CMK (cell line): ENCODE measurements around the gene APOA5.
A peak's percentile ranks its signal among the peaks of the same experiment; 100 is the strongest.
"Not testable (repeated sequence)": the region's sequence is repeated elsewhere in the genome, so short reads cannot be mapped to it uniquely, and the experiment has no call there.

Experiments
- DNase-seq: peaks from one replicate; pipeline ENCODE4 v3.0.0-alpha.2; 2010; ENCODE audit warnings: low read depth

Gene APOA5, protein sequence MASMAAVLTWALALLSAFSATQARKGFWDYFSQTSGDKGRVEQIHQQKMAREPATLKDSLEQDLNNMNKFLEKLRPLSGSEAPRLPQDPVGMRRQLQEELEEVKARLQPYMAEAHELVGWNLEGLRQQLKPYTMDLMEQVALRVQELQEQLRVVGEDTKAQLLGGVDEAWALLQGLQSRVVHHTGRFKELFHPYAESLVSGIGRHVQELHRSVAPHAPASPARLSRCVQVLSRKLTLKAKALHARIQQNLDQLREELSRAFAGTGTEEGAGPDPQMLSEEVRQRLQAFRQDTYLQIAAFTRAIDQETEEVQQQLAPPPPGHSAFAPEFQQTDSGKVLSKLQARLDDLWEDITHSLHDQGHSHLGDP

DNA sequence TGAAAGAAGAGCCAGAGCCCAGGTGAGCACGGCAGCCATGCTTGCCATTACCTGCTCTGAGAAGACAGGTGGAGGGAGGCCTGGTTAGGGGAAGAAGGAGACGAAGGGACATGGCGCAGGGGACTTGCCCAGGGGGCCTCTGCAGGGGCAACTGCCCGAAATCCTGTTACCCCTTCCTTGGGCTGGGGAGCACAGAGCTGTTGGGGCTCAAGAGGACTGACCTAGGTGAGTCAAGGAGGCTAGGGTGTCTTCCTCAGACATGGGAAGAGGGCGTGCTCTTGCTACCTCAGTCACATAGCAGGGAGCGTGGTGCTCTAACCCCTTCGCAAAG is at the start of gene APOA5:
Gene APOA5 (minus strand): TSS at position 67 of the 331 bp plus-strand sequence. CDS start 19 bp downstream, at position 48.
- DNase-seq = no peak

DNA sequence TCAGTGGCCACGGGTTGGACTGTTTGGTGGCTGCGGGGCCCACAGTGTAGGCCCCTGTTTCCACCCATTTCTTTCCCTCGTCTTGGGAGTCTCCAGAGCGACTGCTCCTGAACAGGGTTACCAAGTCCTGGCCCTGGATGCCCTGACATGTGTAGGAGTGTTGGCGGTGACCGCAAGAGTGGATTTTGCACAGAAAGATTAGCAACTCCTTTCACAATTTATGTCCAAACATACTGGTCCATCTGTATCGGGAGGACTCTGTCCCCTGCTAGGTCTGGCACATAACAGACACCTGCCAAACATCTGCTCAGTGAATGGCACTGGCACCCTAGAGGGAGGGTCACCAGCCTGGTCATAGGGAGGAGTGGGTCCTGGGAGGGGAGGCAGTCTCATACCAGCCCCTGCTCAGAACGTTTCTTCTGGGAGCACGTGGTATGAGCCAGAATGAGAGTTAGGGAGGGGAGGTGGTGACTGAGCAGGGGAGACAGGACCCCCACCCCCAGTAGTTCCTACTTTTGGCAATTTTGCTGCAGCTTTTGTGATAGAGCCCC is 49.1 kb upstream of the APOA5 start:
- DNase-seq = no peak

DNA sequence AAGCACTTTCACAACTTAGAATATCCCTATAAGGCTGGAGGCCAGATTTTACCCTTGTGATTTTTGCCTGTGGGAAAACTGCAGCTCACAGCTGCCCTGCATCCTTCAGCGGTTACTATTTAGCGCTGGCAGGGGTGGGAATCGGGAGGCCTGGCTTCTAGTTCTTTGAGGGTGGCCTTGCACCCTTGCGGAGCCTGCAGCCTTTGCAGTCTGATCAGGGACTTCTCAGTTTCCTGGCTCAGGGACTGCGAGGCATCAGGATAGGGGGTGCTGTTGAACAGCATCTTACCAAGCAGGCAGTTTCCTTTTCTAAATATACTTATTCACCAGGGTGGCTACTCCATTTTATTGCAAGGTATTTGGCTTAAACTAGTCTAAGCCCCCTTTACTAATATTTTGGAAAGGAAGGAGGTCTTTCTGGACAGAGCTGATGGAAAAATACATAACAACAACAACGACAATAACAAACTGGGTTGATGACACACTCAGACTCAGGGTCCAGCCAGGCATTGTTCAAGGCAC is 48.6 kb upstream of the APOA5 start:
- DNase-seq = no peak

DNA sequence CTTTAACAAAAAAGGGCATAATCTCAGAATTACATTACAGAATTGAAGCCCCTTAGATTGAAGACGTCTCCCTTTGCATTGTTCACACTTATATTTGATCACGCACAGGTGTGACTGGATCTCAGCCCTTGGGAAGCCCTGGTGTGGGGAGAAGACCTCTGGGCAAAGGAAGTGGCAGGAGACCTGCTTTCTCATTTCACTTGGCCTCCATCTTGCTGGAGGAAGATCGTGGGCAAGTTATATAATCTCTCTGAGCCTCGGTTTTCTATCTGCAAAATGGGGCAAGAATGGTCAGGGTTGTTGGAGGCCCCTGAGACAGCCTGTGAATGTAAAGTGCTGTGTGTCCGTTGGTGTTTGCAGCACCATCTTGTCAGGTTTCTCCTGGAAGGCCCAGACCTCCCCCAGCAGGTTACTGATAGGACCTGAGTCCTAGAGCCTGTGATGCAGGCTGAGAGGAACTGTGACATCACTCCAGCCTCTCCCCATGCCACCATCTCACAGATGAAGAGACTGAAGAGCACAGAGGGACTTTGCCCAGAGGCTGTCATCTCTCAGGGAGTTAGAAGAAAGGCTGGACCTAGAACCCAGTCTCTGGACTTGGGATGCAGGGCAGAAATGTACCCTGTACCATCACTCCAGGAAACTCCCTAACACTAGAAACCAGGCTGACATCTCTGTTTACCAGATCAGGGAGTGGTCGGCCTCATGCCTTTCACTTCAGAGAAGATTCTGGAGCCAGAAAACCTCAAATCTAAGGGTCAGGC is 46.8 kb upstream of the APOA5 start:
- no peak for DNase-seq

DNA sequence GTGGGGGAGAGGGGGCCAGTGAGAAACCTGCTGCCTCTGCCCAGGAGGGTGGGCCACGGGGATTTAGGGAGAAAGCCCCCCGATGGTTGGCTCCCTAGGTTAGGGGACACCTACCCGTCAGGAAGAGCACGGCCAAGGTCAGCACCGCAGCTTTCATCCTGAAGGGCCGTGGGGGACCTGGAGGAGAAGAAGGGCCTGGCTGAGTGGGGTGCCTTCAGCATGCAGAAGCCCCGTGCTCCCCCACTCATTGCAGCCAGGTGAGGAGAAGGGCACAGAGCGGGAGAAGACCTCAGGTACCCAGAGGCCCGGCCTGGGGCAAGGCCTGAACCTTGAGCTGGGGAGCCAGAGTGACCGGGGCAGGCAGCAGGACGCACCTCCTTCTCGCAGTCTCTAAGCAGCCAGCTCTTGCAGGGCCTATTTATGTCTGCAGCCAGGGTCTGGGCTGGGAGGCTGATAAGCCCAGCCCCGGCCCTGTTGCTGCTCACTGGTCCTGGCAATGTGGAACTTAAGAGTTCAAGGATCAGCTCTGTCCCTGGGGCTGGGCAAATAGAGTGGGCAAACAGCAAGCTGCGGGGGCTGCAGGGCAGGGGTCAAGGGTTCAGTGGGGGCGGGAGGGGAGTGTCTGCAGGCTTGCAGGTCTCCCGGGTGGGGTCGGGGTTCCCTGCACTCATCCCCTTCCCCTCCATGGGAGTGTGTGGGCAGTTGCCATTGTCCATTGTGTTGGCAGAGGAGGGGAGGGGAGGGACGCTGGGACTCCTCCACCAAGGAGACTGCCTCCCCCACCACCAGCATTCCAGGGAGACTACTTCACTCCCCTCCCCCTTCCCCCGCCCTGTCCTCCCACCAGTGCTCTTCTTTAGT is 45.8 kb upstream of the APOA5 start, which contains the start of gene APOA1:
Gene APOA1 (minus strand): TSS at position 392 of the 861 bp plus-strand sequence. CDS start 235 bp downstream, at position 157.
- no peak for DNase-seq

DNA sequence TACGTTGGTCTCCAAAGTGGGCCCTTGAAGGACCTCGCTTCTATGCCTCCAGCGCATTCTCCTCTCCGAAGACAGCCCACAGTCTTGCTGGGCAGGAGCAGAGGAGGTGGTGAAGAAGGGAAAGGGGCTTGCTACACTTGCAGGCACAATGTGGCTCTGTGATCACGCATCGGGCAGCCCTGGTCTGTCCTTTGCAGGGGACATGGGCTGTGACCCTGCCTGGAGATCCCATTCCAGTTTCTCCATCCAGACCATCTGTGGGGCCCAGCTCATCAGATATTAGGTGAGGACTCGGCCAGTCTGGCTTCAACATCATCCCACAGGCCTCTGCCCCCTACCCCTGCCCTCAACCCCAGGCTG is 44.9 kb upstream of the APOA5 start:
- DNase-seq = no peak

DNA sequence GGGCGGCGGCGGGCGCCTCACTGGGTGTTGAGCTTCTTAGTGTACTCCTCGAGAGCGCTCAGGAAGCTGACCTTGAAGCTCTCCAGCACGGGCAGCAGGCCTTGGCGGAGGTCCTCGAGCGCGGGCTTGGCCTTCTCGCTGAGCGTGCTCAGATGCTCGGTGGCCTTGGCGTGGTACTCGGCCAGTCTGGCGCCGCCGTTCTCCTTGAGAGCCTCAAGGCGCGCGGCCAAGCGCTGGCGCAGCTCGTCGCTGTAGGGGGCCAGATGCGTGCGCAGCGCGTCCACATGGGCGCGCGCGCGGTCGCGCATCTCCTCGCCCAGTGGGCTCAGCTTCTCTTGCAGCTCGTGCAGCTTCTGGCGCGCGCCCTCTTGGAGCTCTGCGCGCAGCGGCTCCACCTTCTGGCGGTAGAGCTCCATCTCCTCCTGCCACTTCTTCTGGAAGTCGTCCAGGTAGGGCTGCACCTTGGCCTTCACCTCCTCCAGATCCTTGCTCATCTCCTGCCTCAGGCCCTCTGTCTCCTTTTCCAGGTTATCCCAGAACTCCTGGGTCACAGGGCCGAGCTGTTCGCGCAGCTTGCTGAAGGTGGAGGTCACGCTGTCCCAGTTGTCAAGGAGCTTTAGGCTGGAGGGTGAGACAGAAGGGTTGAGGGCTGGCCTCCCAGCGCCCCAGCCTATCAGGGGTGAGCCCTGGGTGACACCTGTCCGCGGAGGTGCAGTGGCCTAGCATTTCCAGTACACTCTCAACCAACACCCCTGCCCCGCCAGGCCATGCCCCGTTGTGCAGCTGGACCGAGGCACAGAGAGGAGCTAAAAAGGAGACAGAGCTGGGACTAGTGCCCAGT is 44.3 kb upstream of the APOA5 start:
- peak; percentile 90 for DNase-seq

DNA sequence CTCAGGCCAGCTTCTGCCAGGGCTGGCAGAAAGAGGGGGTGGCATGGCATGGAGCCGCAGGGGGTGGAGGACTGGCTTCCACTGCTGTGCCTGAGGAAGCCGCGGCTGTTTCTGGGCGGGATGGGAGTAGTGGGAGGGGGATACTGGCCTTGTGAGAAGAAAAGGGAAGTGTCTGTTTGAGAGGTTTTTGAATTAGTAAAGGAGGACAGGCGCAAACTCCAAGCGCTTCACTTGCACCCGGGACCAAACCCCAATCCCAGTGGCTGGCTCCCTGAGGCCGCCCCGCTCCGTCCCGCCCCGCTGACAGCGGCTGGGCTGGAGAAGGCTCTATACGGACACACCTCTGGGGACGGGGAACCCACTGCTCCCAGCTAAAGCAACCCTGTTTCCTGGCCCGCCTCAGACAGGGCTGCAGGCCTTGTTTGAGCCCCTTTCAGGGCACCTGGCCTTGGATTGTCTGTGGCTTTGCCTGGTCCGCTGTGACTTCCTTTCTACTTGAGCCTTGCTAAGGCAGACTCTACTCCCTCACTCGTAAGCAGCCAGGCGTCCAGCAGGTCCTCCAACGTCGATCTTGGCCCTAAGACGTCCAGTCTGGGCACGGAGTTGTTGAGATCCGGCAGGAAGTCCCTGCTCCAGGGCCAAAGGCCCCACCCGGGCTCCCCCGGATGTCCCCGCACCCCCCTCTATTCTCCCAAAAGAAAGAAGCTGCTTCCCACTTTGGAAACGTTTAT is 43.5 kb upstream of the APOA5 start:
- peak; percentile 58 for DNase-seq

DNA sequence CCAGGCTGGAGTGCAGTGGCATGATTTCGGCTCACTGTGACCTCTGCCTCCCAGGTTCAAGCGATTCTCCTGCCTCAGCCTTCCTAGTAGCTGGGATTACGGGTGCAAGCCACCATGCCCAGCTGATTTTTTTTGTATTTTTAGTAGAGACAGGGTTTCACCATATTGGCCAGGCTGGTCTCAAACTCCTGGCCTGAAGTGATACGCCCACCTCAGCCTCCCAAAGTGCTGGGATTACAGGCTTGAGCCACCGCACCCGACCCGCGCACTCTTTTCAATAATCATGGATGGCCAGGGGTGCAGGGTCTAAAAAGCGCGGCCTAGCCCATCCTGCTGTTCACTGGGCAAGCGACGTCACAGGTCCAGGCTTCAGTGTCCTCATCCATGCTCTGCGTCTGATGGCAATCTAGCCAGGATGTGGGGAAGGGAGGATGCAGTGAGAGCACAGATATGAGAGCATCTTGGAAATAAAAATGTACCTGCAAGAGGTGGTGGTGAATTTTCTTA is 42.9 kb upstream of the APOA5 start:
- DNase-seq = not testable (repeated sequence)

DNA sequence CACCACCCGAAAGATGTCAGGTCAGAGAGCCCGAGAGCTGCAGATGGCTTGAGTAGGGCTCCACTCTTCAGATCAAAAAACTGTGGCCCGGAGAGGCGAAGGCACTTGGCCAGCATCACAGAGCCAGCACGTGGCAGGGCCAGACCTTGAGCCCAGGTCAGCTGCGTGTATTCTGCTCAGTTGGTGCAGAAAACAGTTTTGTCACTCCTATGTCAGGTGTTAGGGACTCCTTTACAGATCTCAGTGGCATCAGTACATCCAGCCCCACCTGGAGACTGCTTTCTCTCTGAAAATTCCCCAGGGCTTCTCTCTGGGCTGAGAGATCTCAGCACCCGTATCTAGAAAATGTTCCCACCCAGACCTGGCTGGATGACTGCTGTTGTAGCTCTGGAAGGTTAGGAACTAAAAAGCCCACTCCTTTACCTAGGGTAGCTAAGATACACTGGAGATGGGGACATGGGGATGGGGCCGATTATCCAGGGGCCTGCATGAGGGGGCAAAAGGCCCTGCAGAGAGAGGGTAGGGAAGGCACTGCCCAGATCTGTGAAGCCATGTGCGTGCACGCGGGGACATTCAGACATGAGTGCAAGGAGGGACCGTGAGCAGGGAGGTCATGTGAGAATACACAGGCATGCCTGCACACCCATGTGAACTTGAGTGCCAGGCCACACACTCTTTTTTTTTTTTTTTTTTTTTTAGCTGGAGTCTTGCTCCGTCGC is 42.3 kb upstream of the APOA5 start:
- DNase-seq = no peak

DNA sequence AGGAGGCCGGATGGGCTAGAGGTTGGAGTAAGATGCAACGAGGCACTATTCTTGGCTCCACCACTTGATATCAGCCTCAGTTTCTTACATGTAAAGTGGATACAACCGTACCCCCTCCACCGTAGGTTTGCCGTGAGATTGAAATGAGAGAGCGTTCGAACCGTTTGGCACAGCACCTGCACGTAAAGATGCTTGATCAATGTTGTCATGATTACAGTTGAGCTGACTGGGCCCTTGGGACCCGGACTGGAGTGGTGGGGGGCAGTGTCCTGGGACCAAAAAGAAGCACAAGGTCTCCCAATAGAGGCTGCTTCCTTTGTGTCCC is 41.8 kb upstream of the APOA5 start:
- DNase-seq = no peak

DNA sequence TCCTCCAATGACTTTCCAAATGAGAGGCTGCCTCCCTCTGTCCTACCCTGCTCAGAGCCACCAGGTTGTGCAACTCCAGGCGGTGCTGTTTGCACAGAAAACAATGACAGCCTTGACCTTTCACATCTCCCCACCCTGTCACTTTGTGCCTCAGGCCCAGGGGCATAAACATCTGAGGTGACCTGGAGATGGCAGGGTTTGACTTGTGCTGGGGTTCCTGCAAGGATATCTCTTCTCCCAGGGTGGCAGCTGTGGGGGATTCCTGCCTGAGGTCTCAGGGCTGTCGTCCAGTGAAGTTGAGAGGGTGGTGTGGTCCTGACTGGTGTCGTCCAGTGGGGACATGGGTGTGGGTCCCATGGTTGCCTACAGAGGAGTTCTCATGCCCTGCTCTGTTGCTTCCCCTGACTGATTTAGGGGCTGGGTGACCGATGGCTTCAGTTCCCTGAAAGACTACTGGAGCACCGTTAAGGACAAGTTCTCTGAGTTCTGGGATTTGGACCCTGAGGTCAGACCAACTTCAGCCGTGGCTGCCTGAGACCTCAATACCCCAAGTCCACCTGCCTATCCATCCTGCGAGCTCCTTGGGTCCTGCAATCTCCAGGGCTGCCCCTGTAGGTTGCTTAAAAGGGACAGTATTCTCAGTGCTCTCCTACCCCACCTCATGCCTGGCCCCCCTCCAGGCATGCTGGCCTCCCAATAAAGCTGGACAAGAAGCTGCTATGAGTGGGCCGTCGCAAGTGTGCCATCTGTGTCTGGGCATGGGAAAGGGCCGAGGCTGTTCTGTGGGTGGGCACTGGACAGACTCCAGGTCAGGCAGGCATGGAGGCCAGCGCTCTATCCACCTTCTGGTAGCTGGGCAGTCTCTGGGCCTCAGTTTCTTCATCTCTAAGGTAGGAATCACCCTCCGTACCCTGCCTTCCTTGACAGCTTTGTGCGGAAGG is 40.9 kb upstream of the APOA5 start:
- no peak for DNase-seq

DNA sequence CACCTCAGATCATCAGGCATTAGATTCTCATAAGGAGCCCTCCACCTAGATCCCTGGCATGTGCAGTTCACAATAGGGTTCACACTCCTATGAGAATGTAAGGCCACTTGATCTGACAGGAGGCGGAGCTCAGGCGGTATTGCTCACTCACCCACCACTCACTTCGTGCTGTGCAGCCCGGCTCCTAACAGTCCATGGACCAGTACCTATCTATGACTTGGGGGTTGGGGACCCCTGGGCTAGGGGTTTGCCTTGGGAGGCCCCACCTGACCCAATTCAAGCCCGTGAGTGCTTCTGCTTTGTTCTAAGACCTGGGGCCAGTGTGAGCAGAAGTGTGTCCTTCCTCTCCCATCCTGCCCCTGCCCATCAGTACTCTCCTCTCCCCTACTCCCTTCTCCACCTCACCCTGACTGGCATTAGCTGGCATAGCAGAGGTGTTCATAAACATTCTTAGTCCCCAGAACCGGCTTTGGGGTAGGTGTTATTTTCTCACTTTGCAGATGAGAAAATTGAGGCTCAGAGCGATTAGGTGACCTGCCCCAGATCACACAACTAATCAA is 40.2 kb upstream of the APOA5 start:
- no peak for DNase-seq

DNA sequence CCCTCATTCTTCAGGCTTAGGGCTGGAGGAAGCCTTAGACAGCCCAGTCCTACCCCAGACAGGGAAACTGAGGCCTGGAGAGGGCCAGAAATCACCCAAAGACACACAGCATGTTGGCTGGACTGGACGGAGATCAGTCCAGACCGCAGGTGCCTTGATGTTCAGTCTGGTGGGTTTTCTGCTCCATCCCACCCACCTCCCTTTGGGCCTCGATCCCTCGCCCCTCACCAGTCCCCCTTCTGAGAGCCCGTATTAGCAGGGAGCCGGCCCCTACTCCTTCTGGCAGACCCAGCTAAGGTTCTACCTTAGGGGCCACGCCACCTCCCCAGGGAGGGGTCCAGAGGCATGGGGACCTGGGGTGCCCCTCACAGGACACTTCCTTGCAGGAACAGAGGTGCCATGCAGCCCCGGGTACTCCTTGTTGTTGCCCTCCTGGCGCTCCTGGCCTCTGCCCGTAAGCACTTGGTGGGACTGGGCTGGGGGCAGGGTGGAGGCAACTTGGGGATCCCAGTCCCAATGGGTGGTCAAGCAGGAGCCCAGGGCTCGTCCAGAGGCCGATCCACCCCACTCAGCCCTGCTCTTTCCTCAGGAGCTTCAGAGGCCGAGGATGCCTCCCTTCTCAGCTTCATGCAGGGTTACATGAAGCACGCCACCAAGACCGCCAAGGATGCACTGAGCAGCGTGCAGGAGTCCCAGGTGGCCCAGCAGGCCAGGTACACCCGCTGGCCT is 38.7 kb upstream of the APOA5 start:
- DNase-seq = no peak

DNA sequence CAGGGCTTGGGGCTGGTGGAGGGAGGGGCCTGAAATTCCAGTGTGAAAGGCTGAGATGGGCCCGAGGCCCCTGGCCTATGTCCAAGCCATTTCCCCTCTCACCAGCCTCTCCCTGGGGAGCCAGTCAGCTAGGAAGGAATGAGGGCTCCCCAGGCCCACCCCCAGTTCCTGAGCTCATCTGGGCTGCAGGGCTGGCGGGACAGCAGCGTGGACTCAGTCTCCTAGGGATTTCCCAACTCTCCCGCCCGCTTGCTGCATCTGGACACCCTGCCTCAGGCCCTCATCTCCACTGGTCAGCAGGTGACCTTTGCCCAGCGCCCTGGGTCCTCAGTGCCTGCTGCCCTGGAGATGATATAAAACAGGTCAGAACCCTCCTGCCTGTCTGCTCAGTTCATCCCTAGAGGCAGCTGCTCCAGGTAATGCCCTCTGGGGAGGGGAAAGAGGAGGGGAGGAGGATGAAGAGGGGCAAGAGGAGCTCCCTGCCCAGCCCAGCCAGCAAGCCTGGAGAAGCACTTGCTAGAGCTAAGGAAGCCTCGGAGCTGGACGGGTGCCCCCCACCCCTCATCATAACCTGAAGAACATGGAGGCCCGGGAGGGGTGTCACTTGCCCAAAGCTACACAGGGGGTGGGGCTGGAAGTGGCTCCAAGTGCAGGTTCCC is 38.0 kb upstream of the APOA5 start, which contains the start of gene APOC3:
Gene APOC3 (plus strand): TSS at position 383 of the 659 bp plus-strand sequence. CDS start 676 bp downstream, outside the sequence.
- no peak for DNase-seq

DNA sequence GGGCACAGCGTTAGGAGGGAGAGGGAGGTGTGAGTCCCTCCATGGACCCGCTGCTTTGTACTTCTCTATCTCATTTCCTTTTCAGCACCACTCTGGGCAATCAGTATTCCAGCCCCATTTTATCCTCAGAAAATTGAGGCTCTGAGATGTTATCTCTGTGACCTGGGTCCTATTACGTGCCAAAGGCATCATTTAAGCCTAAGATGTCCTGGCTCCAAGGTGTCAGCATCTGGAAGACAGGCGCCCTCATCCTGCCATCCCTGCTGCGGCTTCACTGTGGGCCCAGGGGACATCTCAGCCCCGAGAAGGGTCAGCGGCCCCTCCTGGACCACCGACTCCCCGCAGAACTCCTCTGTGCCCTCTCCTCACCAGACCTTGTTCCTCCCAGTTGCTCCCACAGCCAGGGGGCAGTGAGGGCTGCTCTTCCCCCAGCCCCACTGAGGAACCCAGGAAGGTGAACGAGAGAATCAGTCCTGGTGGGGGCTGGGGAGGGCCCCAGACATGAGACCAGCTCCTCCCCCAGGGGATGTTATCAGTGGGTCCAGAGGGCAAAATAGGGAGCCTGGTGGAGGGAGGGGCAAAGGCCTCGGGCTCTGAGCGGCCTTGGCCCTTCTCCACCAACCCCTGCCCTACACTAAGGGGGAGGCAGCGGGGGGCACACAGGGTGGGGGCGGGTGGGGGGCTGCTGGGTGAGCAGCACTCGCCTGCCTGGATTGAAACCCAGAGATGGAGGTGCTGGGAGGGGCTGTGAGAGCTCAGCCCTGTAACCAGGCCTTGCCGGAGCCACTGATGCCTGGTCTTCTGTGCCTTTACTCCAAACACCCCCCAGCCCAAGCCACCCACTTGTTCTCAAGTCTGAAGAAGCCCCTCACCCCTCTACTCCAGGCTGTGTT is 37.2 kb upstream of the APOA5 start:
- no peak for DNase-seq
